ENCODE data around the gene MTG1.

Gene MTG1

DNA sequence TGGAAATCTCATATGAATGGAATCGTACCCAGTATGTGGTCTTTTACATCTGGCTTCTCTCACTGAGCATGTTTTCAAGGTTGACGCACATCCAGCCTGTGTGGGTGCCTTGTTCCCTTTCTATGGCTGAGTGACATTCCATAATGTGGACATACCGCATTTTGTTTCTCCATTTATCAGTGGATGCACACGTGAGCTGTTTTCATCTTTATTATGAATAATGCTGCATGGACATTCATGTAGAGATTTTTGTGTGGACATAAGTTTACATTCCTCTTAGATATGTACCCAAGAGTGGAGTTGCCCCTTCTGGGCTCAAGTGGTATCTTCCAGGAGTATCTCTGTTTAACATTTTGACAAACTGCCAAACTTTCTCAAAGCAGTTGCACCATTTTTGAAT, 58.5 kb downstream of the MTG1 start:
- DNase-seq (ENCODE audit: low read depth) = no peak

DNA sequence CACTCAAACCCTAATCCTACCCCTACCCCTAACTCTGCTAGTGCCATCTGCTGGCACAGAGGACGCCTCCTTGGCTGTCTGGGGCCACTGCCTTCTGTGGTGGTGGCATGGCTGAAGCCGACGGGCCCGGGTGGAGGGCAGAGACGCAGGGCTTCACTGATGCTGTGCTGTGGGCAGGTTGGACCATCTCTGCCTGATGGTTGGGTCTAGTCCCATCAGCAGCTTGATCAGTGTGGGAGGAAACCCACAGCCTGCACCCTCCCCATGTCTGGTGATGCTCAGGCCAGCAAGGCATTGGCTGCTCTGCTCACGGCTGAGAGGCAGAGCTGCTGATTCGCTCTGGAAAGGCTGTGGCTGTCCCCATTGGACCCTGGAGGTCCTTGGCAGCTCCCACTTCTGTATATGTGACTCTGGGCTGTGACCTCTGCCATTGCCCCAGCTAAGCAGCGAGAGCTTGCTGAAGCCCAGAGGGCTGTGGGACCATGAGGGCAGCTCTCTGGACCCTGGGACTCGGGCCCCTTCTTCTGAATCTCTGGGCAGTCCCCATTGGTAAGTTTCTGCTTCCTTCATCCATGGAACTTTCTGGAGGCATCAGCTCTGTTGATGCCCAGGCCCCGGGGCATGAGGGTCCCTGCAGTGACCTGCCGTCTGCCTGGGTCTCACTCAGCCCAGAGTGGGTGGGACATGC, 59.7 kb downstream of the MTG1 start, which contains the start of gene SCART1:
Gene SCART1 (plus strand): TSS at position 430 of the 688 bp plus-strand sequence. CDS start 53 bp downstream, at position 483.
- DNase-seq (ENCODE audit: low read depth) = no peak

DNA sequence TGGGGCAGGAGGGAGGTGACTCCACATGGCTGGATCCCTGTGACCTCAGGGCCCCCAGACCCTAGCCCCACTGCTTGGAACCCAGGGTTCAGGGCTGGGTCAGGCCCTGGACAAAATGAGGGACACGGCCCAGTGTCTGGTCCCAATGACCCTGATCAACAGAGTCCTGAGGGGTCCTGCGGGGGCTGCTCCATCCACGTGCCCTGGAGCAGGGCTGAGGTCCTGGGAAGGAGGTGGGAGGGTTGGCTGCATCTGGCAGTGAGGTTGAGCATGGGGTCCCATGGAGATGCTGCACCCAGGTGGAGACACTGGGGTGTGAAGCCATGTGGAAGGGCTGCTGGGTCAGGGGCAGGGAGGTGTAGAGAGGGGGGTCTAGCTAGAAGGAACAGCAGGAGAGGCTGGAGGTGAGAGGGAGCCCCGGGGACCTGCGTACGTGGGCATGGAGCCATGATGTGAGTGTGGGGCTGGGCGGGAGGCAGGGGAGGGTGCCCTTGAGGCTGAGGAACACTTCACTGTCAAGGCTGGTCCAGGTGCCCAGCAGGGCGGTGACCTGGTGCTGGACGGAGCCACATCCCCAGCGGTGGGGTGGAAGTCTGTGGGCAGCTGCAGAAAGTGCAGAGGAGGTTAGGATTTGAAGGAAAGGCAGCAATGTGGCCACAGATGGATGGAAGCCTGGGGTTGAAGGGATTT, 60.4 kb downstream of the MTG1 start:
- no peak for DNase-seq (ENCODE audit: low read depth)

DNA sequence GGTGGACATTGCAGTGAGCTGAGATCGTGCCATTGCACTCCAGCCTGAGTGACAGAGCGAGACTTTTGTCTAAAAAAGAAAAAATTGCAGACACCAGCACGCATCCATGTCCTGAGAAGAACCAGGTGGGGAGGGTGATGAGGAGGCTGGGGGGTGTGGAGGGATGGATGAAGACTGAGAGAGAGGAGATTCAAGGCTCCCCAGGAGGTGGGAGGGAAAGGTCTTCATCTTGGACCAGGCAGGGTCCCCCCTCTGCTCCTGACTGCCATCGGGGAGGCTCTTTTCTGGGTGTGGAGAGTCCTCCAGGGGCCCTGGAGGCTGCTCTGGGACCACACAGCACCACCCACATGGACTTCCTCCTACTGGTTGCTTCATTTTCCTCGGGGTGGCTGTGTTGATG, 61.2 kb downstream of the MTG1 start:
- no peak for DNase-seq (ENCODE audit: low read depth)

DNA sequence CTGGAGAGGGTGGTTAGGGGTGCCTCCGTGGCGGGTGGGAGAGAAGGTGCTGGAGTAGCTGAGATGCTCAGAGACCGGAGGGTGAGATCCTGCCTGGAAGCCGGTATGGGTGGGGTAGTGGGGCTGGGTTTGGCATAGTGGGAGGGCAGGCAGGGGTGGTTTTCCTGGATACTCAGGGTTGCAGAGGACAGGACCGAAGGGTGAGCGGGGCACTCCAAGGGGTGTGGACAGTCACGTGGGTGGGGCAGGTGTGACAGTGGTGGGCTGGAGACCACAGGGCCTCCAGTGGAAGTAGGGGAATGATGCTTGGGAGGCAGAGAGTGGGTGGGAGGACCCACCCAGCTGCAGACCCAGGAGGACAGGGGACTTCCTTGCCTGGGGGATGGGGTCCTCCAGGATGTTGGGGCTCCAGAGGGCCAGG, 61.7 kb downstream of the MTG1 start:
- DNase-seq (ENCODE audit: low read depth) = no peak

DNA sequence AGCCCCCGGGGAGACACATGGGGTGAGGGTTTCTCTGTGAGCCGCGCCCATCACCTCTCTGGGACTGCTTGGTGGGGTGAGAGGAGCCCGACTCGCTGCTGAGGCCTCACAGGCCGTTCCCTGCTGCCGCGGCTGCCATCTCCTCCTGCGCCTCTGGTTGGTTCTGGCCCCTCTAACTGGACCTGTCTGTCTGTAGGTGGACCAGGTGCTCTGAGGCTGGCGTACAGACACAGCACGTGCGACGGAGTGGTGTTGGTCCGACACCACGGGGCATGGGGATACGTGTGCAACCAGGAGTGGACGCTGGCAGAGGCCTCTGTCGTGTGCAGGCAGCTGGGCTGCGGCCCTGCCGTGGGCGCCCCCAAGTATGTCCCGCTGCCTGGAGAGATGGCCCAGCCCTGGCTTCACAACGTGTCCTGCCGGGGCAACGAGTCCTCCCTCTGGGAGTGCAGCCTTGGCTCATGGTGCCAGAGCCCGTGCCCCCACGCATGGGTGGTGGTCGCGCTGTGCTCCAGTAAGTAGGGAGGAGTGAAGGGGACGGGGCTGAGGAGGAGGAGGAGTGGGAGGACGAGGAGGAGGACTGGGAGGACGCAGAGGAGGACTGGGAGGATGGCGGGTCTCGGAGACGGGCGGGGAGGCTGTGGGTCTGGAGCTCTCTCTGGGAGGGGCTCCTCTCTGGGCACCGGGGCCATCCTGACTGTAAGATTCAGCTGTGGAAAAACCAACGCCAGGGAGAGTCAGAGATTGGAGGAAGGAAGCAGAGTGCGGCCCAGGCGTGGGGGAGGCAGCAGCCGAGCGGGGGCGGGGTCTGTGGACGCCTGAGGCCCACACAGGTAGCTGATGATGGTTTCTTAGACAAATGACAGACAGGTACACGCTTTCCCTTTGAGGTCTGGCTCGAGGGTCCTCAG, 62.3 kb downstream of the MTG1 start:
- DNase-seq (ENCODE audit: low read depth) = no peak

DNA sequence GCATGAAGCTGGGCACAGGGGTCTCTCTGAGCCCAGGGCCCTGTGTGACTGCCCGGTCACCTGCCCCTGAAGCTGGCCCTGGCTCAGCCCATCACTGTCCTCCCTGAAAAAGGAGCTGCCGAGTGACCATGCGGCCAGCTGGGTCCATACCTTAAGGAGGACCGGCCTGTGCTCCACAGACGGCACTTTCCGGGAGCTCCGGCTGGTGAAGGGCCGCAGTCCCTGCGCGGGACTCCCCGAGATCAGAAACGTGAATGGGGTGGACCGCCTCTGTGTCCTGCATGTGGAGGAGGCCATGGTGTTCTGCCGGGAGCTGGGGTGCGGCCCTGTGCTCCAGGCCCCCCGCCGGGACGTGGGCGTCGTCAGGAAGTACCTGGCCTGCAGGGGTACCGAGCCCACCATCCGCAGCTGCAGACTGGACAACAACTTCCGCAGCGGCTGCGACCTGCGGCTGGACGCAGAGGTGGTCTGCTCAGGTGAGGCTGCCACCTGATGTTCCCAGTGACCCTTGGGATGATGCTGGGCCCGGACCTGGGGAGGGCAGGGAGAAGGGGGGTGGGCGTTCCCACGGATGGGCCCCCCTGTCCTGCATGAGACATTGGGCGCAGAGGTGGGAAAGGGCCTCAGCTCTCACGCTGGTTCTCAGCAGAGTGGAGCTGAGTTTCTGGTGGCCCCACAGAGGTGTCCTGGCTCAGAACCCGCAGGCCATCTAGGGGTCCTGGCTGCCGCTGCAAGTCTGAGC, 63.3 kb downstream of the MTG1 start:
- no peak for DNase-seq (ENCODE audit: low read depth)

DNA sequence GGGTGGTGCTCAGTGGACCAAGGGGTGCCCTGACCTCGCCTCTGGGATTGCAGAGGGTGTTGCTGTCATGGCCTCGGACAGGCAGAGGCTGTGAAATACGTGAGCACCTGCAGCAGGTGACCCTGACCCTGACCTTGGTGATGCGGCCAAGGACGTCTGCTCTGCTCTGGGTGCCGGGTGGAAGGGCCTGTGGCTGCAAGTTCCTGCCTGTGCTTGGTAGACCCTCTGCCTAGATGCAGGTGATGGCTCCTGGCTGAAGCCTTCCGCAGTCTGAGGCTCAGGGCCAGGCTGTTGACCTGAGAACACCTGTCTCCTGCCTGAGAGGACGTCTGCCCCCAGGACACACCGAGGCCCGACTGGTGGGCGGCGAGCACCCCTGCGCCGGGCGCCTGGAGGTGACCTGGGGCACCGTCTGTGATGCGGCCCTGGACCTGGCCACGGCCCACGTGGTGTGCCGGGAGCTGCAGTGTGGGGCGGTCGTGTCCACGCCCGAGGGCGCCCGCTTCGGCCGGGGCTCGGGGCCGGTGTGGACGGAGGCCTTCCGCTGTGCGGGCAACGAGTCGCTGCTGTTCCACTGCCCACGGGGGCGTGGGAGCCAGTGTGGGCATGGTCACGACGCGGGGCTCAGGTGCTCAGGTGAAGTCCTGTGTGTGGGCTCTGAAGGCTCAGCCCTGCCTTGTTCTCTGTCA, 64.2 kb downstream of the MTG1 start:
- no peak for DNase-seq (ENCODE audit: low read depth)

DNA sequence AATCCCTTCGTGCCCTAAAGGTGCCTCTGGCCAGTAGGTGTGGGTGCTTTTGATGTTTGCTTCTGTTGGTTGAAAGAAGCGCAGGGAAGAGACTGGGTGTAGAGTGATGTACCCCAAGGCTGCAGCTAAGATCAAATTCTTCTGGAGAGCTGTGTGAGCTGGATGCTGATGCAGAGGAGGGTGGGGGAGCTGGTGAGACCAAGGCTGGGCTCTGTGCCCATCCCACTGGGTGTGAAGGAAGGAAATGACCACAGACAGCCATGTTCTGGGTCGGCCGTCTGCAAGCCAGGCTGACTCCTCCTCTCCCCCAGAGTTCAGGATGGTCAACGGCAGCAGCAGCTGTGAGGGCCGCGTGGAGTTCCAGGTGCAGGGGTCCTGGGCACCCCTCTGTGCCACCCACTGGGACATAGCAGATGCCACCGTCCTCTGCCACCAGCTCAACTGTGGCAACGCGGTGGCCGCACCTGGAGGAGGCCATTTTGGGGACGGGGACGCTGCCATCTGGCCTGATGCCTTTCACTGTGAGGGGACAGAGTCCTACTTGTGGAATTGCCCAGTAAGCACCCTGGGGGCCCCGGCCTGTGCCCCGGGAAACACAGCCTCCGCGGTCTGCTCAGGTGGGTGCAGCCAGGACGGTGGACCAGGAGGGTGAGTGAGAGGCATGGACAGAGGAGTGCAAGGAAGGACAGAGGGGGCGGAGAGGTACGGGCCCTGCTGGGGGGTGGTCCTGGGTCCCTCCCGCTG, 64.9 kb downstream of the MTG1 start:
- DNase-seq (ENCODE audit: low read depth) = no peak

DNA sequence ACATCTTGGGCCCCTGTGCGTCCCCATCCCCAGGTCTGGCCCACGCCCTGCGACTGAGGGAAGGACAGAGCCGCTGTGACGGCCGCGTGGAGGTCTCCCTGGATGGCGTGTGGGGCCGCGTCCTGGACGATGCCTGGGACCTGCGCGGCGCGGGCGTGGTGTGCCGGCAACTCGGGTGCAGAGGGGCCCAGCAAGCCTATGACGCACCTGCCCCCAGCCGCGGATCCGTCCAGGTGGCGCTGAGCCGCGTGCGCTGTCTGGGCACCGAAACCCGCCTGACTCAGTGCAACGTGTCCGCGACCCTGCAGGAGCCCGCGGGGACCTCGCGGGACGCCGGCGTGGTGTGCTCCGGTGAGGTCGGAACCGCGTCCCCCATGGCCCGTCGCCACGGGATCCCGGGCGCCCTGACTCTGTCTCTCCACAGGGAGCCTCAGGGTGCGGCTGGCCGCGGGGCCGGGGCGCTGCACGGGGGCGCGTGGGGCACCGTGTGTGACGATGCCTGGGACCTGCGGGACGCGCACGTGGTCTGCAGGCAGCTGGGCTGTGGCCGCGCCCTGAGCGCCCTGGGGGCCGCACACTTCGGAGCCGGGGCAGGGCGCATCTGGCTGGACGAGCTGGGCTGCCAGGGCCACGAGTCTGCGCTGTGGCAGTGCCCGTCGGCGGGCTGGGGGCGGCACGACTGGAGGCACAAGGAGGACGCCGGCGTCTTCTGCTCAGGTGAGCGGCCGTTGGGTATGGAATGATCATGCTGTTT, 65.7 kb downstream of the MTG1 start:
- DNase-seq (ENCODE audit: low read depth) = no peak

DNA sequence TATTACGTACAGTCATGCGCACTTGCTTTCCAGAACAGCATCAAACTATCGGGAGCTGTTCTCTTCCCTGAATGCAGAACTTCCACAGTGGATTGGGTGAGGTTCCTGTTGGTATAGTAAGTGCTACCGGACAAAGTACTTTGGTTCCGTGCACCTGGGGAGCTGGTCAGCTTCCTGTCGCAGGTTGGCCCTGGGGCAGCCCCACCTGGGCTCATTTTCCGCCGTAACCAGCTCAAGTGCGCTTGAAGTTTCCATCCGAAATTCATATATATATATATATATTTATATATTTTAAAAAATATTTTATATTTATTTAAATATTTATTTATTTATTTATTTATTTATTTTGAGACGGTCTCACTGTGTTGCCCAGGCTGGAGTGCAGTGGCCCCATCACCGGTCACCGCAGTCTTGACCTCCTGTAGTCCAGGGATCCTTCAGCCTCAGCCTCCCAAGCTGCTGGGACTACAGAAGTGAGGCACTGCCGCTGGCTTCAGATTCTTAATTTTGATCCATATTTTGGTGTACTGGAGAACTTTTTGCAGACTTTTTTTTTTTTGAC, 66.3 kb downstream of the MTG1 start:
- no peak for DNase-seq (ENCODE audit: low read depth)

DNA sequence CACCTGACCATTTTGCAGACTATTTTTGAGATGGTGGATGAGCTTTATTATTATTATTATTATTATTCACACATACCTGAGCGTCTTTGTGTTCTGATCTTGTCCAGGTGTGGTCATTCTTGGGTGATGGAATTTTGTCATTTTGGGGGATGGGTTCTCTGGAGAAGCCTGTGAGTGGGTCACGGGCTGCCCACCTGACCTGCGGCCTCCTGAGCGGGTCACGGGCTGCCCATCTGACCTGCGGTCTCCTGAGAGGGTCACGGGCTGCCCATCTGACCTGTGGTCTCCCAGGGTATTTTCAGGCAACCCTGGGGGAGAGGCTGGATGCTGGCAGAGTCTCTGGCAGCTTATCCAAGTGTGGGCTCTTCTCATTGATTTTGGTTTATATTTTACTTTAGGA, 67.1 kb downstream of the MTG1 start:
- no peak for DNase-seq (ENCODE audit: low read depth)

DNA sequence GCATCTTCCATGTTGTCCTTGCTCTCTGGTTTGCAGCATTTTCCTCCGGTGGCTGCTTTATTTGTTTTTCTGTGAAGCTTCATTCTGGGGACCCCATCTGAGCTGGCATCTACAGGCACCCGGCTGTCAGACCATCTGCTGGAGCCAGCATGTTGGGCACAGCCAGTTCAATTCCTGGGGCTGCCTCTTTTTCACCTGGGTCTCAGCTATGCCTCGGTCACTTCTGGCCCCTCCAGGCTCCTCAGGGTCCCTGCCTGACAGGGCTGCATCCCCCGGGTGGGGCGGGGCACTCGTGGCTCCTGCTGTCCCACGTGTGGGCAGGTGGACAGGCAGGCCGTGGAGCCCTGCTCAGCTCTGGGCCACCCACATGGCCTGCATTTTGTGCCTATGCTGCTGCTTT, 67.9 kb downstream of the MTG1 start:
- no peak for DNase-seq (ENCODE audit: low read depth)

DNA sequence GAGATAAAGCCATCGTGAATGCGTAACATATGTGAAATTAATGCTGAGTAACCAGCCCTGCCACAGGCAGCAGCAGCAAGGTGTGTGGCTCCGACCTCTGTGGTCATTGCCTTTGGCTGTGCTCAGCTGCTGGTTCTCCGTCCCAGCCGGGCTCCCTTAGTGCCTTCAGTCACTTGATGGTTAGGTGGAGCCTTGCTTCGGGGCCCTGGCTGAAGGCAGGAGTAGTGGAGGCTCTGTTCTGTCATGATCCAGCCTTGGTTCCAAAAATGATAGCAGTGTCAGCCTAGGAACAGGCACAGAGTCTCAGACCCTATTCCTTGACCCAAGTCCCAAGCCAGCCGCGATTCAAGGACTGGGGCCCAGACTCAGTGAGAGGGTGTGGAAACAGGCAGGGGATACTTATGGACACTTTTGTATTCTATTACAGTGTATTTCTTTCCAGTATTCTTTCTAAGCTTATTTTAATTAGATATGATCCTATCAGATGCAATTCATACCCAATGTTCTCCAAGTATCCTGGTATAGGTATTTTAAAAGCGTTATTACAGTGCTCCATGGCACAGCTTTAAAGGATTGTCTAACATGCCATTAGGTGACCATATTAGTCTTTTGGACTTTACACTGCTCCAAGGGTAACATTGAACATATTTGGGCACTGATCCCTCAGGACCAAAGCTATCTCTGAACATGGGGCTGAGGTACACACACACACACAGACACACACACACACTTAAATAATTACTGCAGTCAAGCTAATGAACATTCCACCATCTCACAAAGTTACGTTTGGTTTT, 68.8 kb downstream of the MTG1 start:
- DNase-seq (ENCODE audit: low read depth) = no peak

DNA sequence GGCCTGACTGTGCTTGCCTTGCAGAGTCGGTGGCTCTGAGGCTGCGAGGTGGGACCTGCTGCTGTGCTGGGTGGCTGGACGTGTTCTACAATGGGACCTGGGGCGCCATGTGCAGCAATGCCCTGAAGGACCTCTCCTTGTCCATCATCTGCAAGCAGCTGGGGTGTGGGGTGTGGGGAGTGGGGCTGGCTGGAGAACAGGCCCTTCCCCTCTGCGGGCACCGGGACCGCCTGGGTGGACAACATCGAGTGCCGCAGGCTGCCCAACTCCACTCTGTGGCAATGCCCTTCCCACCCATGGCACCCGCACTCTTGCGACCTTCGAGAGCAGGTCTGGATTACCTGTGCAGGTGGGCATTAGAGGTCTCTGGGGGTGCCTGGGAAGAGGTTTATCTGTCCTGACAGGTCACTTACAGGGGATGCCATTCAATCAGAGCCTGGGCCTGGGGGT, 70.7 kb downstream of the MTG1 start:
- DNase-seq (ENCODE audit: low read depth) = no peak

DNA sequence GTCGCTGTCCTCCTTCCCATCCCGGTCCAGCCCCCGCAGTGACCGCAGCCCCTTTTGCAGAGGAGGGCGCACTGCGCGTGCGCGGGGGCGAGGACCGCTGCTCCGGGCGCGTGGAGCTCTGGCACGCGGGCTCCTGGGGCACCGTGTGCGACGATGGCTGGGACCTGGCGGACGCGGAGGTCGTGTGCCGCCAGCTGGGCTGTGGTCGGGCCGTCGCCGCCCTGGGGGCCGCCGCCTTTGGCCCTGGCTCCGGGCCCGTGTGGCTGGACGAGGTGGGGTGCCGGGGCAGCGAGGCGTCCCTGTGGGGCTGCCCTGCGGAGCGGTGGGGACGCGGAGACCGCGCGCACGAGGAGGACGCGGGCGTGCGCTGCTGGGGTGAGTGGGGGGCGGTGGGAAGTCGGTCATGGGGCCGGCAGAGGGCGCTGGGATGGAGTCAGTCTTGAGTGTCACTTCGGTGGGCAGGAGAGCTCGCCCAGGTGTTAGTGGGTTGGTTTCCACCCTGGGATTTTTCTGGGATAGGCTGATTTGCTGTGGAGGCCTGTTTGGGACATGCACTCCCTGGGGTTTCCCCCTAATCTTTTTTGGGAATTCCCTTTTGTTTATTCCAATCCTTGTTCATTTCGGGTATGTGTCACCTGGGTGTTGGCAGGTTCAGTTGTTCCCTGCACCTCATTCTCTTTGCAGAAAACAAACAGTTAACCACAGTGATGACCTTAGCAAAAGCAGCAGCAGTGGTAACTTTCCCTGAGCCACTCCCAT, 71.4 kb downstream of the MTG1 start:
- no peak for DNase-seq (ENCODE audit: low read depth)

DNA sequence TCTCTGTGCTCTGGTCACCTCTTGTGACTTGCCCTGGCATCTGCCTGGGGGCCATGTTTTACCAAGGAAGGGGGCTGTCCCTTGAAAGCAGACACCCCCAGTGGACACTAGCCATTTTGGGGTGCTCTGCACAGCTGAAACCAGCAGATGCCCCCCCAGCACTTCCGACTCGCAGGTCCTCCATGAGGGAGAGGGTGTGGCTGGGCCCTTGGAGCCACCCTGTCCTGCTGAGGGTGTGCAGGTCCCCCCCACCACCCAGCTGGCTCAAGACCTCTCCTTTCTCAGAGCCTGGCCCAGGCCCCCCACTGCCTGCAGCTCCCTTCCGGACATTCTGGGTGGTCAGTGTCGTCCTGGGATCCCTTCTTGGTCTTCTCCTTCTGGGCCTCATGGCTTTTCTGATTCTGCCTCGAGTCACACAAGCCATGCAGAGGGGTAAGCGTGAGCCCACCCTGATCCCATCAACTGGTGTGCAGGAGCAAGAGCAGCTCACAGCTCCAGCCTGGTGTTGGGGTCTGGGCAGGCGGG, 72.1 kb downstream of the MTG1 start:
- no peak for DNase-seq (ENCODE audit: low read depth)

Data from activated T-helper 9 cell treated with anti-CD3 and anti-CD28 coated beads, Interleukin-2, amount 50 U/mL, for 16 hours (primary cell).